C4-2B (cell line): ENCODE measurements around the gene RMDN3.

Experiments used
- ZFX ChIP-seq: fragments of 450-650 bp; IDR thresholded peaks from 2 replicates; pipeline ENCODE4 v1.6.1; 2017
- TF ChIP-seq, protein P1 (sequence below): fragments of 450-650 bp; conservative IDR thresholded peaks from 2 replicates; pipeline ENCODE4 v1.5.1; 2017; ENCODE audit warnings: mild to moderate bottlenecking

DNA sequence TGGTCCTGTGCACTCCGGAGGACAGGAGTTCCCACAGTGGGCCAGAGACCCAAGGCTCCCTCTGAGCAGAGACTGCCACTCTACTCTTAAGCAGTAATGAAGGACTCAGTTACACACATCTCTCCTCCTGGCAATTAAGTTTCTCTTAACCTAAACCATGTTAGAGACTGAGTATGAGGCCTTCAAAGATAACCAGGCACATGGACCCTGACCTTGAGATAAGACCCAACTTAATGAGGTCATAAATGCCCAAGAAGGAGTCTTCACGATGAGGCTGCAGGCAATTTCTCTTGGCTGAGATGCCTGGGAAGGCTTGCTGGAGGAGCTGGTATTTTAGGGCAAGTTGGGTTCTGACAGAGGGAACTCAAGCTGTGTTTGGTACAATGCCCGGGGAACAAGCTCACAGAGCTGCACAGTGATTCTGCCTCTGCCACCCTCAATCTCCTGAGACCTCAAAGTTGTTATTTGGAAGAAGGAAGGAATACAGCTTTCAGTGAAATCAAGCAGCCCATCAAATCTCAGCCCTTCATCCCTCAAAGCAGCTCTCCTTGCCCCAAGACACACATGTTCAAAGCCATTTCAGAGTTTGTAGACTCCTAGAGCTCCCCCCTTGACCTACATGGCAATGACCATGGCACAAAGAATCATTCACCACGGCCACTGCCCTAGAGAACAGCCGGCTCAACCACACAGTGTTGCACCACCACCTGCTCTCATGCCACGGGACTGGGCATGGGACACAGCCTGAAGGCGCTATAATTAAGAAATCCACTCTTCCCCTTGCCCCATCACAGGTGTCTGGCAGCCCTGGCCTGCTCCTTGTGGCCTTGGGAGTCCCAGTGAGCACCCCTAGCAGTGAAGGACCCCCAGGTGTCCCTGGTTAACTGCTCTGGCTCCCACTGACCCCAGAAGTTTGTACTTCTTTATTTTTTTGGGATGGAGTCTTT is 7.1 kb downstream of the RMDN3 start:
- TF ChIP-seq, protein P1, sequence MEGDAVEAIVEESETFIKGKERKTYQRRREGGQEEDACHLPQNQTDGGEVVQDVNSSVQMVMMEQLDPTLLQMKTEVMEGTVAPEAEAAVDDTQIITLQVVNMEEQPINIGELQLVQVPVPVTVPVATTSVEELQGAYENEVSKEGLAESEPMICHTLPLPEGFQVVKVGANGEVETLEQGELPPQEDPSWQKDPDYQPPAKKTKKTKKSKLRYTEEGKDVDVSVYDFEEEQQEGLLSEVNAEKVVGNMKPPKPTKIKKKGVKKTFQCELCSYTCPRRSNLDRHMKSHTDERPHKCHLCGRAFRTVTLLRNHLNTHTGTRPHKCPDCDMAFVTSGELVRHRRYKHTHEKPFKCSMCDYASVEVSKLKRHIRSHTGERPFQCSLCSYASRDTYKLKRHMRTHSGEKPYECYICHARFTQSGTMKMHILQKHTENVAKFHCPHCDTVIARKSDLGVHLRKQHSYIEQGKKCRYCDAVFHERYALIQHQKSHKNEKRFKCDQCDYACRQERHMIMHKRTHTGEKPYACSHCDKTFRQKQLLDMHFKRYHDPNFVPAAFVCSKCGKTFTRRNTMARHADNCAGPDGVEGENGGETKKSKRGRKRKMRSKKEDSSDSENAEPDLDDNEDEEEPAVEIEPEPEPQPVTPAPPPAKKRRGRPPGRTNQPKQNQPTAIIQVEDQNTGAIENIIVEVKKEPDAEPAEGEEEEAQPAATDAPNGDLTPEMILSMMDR = no peak
- TF ChIP-seq ZFX = no peak
